K562 (cell line): Measurements from ENCODE around the gene BST1. TPM values are rescaled to one million over a fixed set of nuclear protein-coding genes. Genes with fewer than 3 reads are reported as not detected.

ENCODE experiments used
- CHD4 ChIP-seq: fragments of 200-600 bp; sonication (generic); IDR thresholded peaks from 3 replicates; pipeline ENCODE4 v1.6.1; 2012; ENCODE audit warnings: low read depth, mild to moderate bottlenecking, mixed read lengths, low read length, inconsistent platforms; ENCODE audit not compliant: insufficient read depth, insufficient replicate concordance, poor library complexity, severe bottlenecking
- ELF4 ChIP-seq: fragments of 450-650 bp; formaldehyde crosslinking; IDR thresholded peaks from 2 replicates; pipeline ENCODE4 v1.4.0; 2022; ENCODE audit warnings: missing genetic modification characterization
- GTF3C2 ChIP-seq: IDR thresholded peaks from 3 replicates; pipeline ENCODE4 v1.6.1; 2011; ENCODE audit warnings: borderline replicate concordance, mild to moderate bottlenecking, moderate library complexity; ENCODE audit not compliant: insufficient read length; ENCODE audit errors: extremely low read depth
- NR0B1 ChIP-seq: fragments of 450-650 bp; IDR thresholded peaks from one replicate; pipeline ENCODE4 v1.6.1; 2018; ENCODE audit warnings: mild to moderate bottlenecking, moderate library complexity; ENCODE audit not compliant: partially characterized antibody
- SMAD2 ChIP-seq: fragments of 150-350 bp; IDR thresholded peaks from 2 replicates; pipeline ENCODE4 v1.6.1; 2014; ENCODE audit warnings: low read depth, mild to moderate bottlenecking, low read length
- SRSF7 ChIP-seq: fragments of 200-400 bp; formaldehyde crosslinking; optimal IDR thresholded peaks from 2 replicates; pipeline ENCODE3; 2017; ENCODE audit warnings: mild to moderate bottlenecking, low read depth, low read length
- TCF15 ChIP-seq: fragments of 250-450 bp; sonication (Bioruptor Pico); IDR thresholded peaks from 2 replicates; pipeline ENCODE4 v1.8.0; 2022; ENCODE audit warnings: moderate library complexity, mild to moderate bottlenecking, inconsistent platforms
- TRIM24 ChIP-seq, 2 experiments: fragments of 450-650 bp; IDR thresholded peaks; 2 replicates each; pipeline ENCODE4 v1.6.1; 2016
- ZNF316 ChIP-seq: fragments of 450-650 bp; IDR thresholded peaks from 2 replicates; pipeline ENCODE4 v1.6.1; 2016
- polyA plus RNA-seq, 8 experiments: library from polyadenylated mRNA; depleted of rRNA in 4 of 8; stranded (reverse) in 5 of 8; unstranded in 3 of 8; fragments of >200 nt; fragmentation: Nextera tagmentation in 2 of 8; fragmentation: Illumina TruSeq in 1 of 8; extraction: Ambion mirVana in 2 of 8; extraction: Trizol in 1 of 8; gene quantifications; 2 replicates each; pipeline versions ENCODE4 v1.2.1 to v1.2.3, GENCODE V29; 2011 to 2014; ENCODE audit warnings: inconsistent platforms in 1 of 8, missing spikeins in 1 of 8
- total RNA-seq, 7 experiments: library from RNA; depleted of rRNA in 6 of 7; stranded (reverse); fragments of >200 nt in 6 of 7; fragmentation: Illumina TruSeq in 2 of 7; extraction: Trizol in 2 of 7; gene quantifications; 2 replicates each; pipeline versions ENCODE4 v1.2.1 to v1.2.3, GENCODE V29; 2011 to 2021; ENCODE audit warnings: low replicate concordance in 1 of 7

Gene BST1
- total and polyA plus RNA-seq, 9 of the 15 experiments (the other 6 are each of a cell fraction or from before 2014, with no cell fraction given): 0.04 to 0.38 (median 0.07) TPM; not detected in 6

- TF ChIP-seq CHD4: no peak
- no peak for TF ChIP-seq ELF4 (CRISPR knock-in tag)
- no peak for TF ChIP-seq SRSF7
- TF ChIP-seq TCF15 (CRISPR knock-in tag): no peak
- no peak for TF ChIP-seq GTF3C2
- no peak for TF ChIP-seq SMAD2
- TF ChIP-seq ZNF316: no peak
- TF ChIP-seq TRIM24 (IDR thresholded peaks at IDR 0.05): no peak
- TF ChIP-seq NR0B1: no peak
- TF ChIP-seq, all 486 proteins: peak for 0
These were observed 41.2 kb downstream of the BST1 start (continued) for GRCh38 chr4:15744016-15744545.
